NCI-H524 treated with DMSO at 0.1 percent for 48 hours (cell line): Measurements from ENCODE around the gene BUB1B.
A peak's percentile ranks its signal among the peaks of the same experiment; 100 is the strongest.

Experiments used
- DNase-seq: peaks from one replicate; lab custom pipeline; 2025; lab: John Stamatoyannopoulos, UW

The BUB1B gene

GRCh38 chr15:40241269-40242212 is 80.7 kb downstream of the BUB1B start:
- no peak for DNase-seq

- no peak for DNase-seq
Observed at GRCh38 chr15:40242213-40242599, 81.3 kb downstream of the BUB1B start.

DNA sequence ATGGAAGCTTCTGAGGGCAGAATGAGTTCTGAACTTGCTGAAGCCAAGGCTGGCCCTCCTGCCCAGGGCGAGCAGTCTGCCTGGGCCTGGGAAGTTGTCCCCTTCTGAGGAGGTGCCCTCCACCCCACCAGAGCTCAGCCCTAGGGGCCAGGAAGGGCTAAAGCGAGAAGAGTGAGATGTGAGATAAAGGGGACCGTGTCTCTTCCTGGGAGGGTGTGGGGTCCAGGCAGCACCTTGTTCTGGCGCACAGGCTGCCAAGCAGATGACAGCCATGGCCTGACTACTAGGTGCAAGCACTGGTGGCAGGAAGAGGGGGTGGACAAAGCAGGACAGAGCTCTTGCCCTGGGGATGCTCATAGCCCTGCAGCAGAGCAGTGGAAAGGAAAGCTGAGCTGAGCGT is 81.7 kb downstream of the BUB1B start:
- DNase-seq: no peak

DNA sequence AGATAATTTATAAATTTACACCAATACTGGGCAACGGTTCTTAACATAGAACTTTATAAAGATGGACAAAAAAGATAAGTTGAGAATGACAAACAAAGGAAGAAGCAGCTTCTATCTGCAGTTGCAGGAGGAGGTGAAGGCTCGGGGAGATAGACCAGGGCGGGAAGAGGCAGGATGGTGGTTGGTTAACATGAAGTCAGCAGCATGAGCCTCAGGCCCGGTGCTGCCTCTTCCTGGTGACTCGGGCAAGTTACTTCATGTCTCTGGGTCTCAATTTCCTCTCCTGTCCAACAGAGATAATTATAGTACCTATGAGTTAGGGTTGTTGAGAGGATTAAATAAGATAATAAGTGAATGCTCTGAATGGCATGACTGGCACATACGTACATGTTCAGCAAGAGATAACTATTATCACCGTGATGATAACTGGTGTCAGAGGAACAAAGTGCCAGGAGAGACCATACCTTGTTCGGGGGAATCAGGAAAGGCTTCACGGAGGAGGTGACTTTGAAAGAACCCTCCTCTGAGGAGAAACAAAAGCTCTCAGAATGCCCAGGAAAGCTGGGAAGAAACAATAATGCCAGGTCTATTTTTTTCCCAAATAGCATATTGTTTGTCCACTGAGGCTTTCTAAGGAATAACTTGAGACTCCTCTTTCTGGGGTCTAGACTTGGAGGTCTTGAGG is 82.4 kb downstream of the BUB1B start:
- DNase-seq: no peak

- no peak for DNase-seq
Observed at GRCh38 chr15:40244961-40245523, 84.2 kb downstream of the BUB1B start.

DNA sequence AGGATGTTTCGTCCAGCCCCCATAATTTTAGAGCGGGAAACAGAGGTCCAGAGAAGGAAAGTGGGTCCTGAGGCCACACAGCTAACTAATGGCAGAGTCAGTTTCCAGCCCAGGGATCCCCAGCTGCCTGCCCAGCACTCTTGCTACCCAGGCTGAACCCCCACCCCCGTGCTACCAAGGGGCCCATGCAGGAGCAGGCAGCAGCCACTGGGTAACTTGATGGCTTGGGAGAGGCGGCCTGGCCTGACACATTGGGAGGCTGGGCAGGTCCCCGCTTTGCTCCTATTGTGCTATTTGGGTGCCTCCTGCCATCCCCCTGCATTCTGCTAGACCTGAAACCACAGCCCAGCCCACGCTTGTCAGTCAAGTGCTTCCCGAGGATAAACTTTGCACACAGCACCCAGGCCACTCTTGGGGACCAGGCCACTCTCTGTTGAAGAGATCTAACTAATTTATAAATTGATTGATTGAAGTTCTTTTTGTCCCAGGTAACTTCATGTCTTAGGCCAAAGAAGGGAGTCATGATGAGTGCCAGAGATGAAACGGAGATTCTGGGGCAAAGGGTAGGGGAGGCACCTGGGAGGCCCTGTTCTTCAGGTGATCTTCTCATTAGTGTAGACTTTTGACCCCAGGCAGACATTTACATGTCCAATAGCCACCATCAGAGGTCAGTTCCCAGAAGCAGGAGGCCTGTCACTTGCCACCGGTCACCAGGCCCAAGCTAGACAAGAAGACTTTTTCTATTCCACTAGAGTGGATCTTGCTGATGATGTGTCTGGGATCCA is 85.0 kb downstream of the BUB1B start:
- DNase-seq: no peak

DNA sequence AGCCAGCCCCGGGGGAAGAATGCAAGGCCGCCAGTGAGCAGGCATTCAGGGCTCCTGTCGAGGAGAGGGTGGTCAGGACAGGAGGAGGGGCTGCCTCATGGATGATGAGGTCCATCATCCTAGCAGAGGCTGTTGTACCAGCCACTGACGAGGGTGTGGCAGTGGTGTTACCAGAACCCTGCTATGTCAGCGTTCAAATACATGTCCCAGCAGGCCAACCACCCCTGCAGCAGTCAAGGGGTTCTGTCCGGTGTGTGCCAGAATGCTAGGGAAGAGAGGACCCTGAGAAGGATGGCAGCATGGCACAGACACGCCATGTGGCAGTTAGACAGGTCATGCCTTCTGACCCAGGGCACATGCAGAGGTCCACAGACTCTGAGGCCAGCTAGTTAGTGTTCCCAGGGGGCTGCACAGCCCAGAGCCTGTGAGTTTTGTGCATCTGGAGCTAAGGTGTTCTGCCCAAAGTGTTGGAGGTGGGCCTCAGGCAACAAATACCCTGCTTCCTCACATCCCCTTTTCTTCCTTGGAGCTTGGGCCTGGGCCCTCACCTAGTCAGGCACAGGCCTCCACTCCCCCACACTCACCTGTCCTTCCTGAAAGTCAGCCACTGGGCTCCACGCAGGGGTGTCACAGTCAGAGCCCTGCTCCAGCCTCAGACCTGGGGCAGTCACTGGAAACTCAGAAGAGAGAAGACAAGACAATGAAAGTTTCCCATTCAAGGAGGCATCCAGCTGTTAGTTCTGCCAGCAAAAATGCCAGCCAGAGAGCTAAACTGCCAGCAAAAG is 85.8 kb downstream of the BUB1B start:
- DNase-seq: no peak

- no peak for DNase-seq
Observed at GRCh38 chr15:40247406-40247971, 86.6 kb downstream of the BUB1B start.

- DNase-seq: peak; percentile 63
Observed at GRCh38 chr15:40248006-40248783, 87.3 kb downstream of the BUB1B start.

DNA sequence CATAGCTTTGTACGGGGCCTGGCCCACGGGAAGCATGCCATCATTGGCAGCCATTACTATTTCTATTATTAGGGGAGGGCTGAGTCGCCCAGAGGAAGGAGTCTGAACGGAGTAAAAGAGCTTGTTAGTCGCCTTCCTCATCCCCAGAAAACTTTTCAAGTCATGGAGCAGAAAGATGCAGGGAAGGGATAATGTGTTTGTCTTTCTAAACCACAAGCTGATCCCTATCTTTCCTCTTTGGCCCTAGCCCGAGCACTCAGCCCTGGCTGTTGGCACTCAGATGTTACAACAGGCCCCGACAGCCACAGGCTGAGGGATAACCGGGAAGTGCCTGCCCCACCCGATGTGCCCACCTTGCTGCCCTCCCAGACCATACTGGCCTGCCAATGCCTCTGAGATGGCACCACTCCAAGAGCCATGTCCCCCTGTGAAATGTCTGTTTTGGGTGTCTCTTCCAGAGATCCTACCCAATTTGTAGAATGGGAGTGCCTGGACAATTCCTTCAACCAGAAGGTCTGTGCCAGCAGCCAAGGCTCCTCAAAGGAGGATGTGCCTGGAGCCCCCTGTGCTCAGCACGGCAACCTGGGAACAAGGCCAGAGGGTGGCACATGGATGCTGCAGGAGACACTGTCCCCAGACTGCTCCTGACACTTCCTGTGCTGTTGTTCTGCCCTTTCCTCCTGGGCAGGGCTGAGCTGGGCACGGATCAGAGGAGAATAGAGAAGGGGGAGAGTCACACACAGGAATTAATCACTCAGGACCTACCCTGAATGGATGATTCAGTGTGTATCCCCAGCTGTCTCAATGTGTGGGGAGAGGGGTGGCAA is 88.8 kb downstream of the BUB1B start:
- no peak for DNase-seq

DNA sequence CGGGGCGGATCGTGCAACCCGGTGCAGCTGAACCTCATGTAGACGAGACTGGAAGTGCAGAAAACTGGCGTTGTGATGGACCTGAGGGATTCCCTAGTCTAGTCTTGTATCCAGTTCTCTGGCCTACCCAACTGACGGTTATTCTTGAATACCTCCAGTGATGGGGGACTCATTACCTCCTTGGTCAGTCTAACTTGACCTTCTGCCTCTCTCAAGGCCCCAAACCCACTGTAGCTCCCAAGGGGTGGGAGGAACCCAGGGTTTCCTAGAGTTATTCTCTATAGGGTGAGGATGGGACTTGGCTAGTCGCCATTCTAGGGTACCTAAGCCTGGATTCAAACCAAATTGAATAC is 89.4 kb downstream of the BUB1B start:
- no peak for DNase-seq

DNA sequence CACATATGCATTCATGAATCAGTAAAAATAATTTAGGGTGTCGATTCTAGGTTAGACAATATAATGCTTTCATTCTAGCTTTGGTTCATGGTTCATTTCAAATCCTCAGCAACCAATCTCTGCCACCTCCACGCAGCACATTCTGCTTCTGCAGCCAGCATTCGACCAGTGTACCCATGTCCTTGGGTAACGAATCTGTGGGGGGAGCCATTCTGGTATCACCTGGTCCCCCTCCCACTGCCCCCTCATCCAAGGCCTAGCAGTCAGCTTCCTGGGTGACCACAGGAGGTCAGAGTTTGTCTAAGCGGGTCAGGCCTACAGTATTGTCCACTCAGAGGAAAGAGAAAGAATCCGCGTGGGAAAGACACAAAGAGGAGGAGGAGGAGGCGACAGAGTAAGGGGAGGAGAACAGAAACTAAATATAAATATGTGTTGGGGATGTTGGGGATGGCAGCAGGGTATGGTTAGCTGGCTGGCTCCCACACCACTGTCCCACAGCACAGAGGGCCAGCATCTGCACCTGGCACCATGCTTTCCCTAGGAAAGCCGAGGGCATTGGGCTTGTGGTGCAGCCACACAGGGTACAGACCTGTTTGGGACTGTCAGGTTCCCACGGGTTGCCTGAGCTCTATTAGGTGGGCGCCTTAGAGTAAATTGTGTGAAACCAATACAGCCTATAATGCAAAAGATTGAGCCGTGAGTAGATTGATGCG is 90.1 kb downstream of the BUB1B start:
- no peak for DNase-seq

GRCh38 chr15:40251486-40252140 is 90.7 kb downstream of the BUB1B start:
- DNase-seq: no peak

DNA sequence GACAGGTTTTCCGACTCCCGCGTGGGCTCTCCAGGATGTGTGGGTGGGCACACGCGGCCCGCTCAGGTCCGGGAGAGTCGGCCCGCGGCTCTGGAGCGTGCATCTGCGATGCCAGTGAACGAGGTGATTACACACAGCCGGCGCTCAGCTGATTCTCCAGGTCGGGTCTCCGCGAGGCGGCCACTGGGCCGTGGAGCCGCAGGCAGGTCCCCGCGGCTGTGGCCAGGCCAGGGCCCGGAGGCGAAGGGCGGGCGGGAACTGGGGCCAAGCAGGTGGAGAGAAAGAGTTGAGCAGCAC is 91.2 kb downstream of the BUB1B start:
- no peak for DNase-seq

DNA sequence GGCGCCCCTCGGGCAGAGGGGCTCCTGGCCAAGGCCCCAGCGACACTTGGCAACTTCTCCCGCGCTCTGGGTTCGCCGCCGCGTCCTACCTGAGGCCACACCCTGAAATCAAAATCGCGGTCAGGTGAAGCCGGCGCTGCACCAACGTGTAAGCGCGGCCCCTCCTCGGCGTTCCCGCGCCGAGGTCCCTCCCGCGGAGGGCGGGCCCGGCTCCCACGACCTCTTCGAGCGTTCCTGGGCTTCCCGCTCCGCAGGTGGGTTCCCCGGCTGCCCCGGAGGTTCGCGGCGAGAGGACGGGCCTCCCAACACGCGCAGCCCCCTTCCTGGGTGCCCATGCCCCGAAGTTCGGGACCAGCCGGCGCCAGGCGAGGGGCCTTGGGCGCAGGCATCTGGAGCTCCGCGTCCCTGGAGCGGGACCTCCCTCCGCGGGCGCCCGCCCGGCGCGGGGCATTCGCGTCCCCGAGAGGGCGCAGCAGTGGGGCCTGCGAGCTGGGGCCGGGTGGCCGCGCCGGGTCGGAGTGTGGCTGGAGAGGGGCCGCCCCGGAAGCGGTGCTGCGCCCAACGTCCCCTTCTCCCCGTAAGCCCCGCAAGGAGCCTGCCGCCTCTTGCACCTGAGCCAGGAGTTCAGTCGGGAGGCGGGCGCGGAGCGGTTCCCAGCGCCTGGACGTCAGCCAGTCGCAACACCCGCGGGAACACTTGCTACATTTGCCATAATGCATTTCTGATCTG is 91.7 kb downstream of the BUB1B start:
- no peak for DNase-seq

- DNase-seq: no peak
Observed at GRCh38 chr15:40253167-40253790, 92.4 kb downstream of the BUB1B start.

DNA sequence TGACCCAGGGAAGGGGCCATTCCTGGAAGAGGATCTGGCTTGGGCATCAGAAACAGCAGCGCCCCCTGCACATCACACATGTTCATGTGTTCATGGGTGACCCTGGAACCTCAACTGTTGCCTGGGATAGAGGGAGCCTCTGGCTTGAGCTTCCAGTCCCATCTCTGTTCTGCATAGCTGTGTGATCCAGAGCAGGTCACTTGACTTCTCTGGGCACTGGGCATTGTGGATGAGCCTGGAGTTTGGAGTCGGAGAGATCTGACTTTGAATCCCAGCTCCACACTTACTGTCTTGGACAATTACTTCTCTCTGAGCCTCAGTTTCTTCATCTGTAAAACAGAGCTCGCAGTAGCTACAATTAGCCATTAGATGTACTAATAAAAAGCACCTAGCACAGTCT is 93.6 kb downstream of the BUB1B start:
- DNase-seq: no peak
